Natural killer cell (primary cell): ENCODE measurements around the gene CDH13. TPM values are rescaled to one million over a fixed set of nuclear protein-coding genes. Genes with fewer than 3 reads are reported as not detected.

Experiments used
- ATAC-seq, 3 donors: fragments of 150-1000 bp in 2 of 3; fragments of 200-7000 bp in 1 of 3; cut with Tn5 transposase; 1 replicate in 1 of 3; 2 replicates in 2 of 3; pipeline ENCODE4 v1.10.0; 2021; ENCODE audit warnings: mild to moderate bottlenecking in 2 of 3, moderate library complexity in 2 of 3
- DNase-seq, 2 donors: peaks; one replicate each; pipeline versions ENCODE4 v3.0.0 to v3.0.0-alpha.2; 2013 to 2021; ENCODE audit warnings: mixed read lengths in 1 of 2
- H3K27ac ChIP-seq: one replicate; pipeline ENCODE4 v1.5.1; 2013; ENCODE audit warnings: mild to moderate bottlenecking, low read length
- H3K27me3 ChIP-seq: one replicate; pipeline ENCODE4 v1.6.1; 2013; ENCODE audit warnings: low read length; ENCODE audit not compliant: control insufficient read depth, insufficient read depth
- H3K36me3 ChIP-seq: one replicate; pipeline ENCODE4 v1.6.1; 2013; ENCODE audit warnings: low read length; ENCODE audit not compliant: control insufficient read depth, insufficient read depth
- H3K4me1 ChIP-seq: one replicate; pipeline ENCODE4 v1.6.1; 2013; ENCODE audit warnings: low read length; ENCODE audit not compliant: control insufficient read depth, insufficient read depth
- H3K4me3 ChIP-seq: one replicate; pipeline ENCODE4 v1.5.1; 2013; ENCODE audit warnings: low read length
- H3K9me3 ChIP-seq: one replicate; pipeline ENCODE4 v1.6.1; 2013; ENCODE audit warnings: low read length; ENCODE audit not compliant: control insufficient read depth, insufficient read depth
- H3K27ac Mint-ChIP-seq, 2 donors: one replicate each; pipeline ENCODE4 v1.8.0; 2022; ENCODE audit warnings: mild to moderate bottlenecking in 2 of 2, mixed read lengths in 2 of 2, moderate library complexity in 1 of 2
- H3K27me3 Mint-ChIP-seq, 2 donors: one replicate each; pipeline ENCODE4 v1.8.0; 2022; ENCODE audit warnings: low read depth in 2 of 2, mixed read lengths in 2 of 2
- H3K36me3 Mint-ChIP-seq: one replicate; pipeline ENCODE4 v1.8.0; 2022; ENCODE audit warnings: mixed read lengths
- H3K4me1 Mint-ChIP-seq, 2 donors: one replicate each; pipeline ENCODE4 v1.8.0; 2022; ENCODE audit warnings: mixed read lengths in 2 of 2
- H3K4me3 Mint-ChIP-seq: one replicate; pipeline ENCODE4 v1.8.0; 2022; ENCODE audit warnings: mild to moderate bottlenecking, moderate library complexity, mixed read lengths
- H3K9me3 Mint-ChIP-seq, 2 donors: one replicate each; pipeline ENCODE4 v1.8.0; 2022; ENCODE audit warnings: mixed read lengths in 2 of 2
- WGBS: methylation state at CpG from one replicate; pipeline ENCODE4 v1.1.7; 2013; ENCODE audit warnings: missing lambda C conversion rate; ENCODE audit not compliant: insufficient coverage; 5-methylcytosine and 5-hydroxymethylcytosine counted together
- intact Hi-C: fragments of 100-400 bp; cut with micrococcal nuclease; formaldehyde crosslinking; loops from one replicate; pipeline ENCODE4 v1.14.2; 2022
- total RNA-seq, 4 donors: library from RNA; stranded (reverse); fragments of 120-200 nt in 1 of 4; gene quantifications; one replicate each; pipeline versions ENCODE4 v1.2.3 to v1.2.4, GENCODE V29; 2013 to 2022
- TF ChIP-seq, protein P1 (sequence below): fragments of 200-600 bp; IDR thresholded peaks from one replicate; pipeline ENCODE4 v1.8.0; 2022; ENCODE audit warnings: antibody characterized with exemption

Gene CDH13
- total RNA-seq, 3 donors from 2014 or later (not counting 1 experiment from before 2014, with no cell fraction given), result not detected

DNA sequence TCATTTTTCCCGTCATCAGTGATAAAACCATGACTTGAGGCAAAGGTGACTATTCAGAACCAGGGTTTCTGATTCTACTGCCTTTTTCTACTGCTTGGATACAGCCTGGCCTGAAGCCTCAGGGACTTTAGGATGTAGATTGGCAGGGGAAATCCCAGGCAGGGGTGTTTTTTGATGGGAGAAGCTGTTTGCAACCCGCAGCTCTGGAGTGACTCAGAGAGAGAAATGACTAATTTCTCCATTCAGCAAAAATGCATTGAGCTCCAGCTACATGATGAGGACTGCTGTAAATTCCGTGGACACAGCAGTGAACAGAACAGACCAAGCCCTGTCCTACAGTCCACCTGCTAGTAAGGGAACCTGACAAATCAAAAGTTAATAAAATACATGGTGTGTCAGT lies 560.6 kb downstream of the CDH13 start:
- Mint-ChIP-seq H3K9me3 (no peaks in the 10 kb centered on the region), H3K36me3 (no peaks in the 10 kb centered on the region), H3K4me3 (no peak overlapping the region), H3K27me3 (peaks cover 16 to 24% of the 10 kb centered on the region in 2 donors), H3K27ac (no peak overlapping the region), H3K4me1 (no peaks in the 10 kb centered on the region)
- Histone ChIP-seq H3K9me3 (no peaks in the 10 kb centered on the region), H3K27me3 (peaks cover 3% of the 10 kb centered on the region), H3K36me3 (no peaks in the 10 kb centered on the region), H3K27ac (no peak overlapping the region), H3K4me1 (no peaks in the 10 kb centered on the region), H3K4me3 (no peak overlapping the region)
- intact Hi-C loops, result no loop called here
- TF ChIP-seq, protein P1, sequence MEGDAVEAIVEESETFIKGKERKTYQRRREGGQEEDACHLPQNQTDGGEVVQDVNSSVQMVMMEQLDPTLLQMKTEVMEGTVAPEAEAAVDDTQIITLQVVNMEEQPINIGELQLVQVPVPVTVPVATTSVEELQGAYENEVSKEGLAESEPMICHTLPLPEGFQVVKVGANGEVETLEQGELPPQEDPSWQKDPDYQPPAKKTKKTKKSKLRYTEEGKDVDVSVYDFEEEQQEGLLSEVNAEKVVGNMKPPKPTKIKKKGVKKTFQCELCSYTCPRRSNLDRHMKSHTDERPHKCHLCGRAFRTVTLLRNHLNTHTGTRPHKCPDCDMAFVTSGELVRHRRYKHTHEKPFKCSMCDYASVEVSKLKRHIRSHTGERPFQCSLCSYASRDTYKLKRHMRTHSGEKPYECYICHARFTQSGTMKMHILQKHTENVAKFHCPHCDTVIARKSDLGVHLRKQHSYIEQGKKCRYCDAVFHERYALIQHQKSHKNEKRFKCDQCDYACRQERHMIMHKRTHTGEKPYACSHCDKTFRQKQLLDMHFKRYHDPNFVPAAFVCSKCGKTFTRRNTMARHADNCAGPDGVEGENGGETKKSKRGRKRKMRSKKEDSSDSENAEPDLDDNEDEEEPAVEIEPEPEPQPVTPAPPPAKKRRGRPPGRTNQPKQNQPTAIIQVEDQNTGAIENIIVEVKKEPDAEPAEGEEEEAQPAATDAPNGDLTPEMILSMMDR, result no peak
- ATAC-seq (no peak), DNase-seq (no peak)
- 73% methylated on average over 3 of the region's 3 CpGs for WGBS

DNA sequence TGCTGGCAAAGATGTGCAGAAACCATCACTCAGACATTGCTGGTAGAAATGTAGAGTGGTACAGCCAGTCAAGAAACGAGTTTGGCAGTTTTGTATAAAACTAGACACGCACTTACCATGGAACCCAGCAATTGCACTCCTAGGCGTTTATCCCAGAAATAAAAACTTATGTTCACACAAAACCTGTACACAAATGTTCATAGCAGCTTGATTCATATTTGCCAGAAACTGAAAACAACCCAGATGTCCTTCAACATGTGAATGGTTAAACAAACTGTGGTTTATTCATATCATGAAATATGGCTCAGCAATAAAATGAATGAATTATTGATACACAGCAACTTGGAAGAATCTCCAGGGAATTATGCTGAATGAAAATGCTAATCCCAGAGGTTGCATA lies 570.0 kb downstream of the CDH13 start:
- Mint-ChIP-seq H3K4me1 (no peaks in the 10 kb centered on the region), H3K27me3 (peaks cover 20 to 26% of the 10 kb centered on the region in 2 donors), H3K4me3 (no peak overlapping the region), H3K9me3 (no peaks in the 10 kb centered on the region), H3K36me3 (no peaks in the 10 kb centered on the region), H3K27ac (no peak overlapping the region)
- Histone ChIP-seq H3K27ac (no peak overlapping the region), H3K36me3 (no peaks in the 10 kb centered on the region), H3K27me3 (no peaks in the 10 kb centered on the region), H3K9me3 (no peaks in the 10 kb centered on the region), H3K4me3 (no peak overlapping the region), H3K4me1 (no peaks in the 10 kb centered on the region)
- ATAC-seq (no peak), DNase-seq (no peak)
- intact Hi-C loops, result no loop called here
- 88% methylated on average over 3 of the region's 3 CpGs for WGBS
- TF ChIP-seq, protein P1, result no peak

DNA sequence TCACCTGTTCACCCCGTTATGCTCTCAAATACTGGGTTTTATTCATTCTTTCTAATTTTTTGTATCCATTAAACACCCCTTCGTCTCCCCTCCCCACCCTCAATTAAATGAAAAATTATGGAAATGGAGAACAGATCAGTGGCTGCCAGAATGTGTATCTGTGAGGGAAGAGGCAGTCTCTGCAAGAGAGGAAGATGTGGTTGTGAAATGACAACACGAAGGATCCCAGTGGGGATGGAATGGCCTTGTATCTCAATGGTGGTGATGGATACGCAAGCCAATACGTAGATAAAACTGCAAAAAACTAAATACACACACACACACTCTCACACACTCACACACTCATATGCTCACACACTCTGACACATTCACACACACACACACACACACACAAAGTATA lies 570.7 kb downstream of the CDH13 start:
- H3K27ac ChIP-seq, result no peak overlapping the region
- Mint-ChIP-seq H3K9me3 (no peaks in the 10 kb centered on the region), H3K36me3 (no peaks in the 10 kb centered on the region), H3K4me1 (no peaks in the 10 kb centered on the region), H3K4me3 (no peak overlapping the region), H3K27ac (no peak overlapping the region), H3K27me3 (peaks cover 17 to 19% of the 10 kb centered on the region in 2 donors)
- H3K36me3 ChIP-seq, result no peaks in the 10 kb centered on the region
- intact Hi-C loops, result no loop called here
- H3K4me3 ChIP-seq, result no peak overlapping the region
- DNase-seq, result no peak
- TF ChIP-seq, protein P1, result no peak
- no peaks in the 10 kb centered on the region for H3K4me1 ChIP-seq
- 100% methylated on average over 1 of the region's 5 CpGs for WGBS
- no peaks in the 10 kb centered on the region for H3K27me3 ChIP-seq
- H3K9me3 ChIP-seq, result no peaks in the 10 kb centered on the region
- no peak for ATAC-seq

DNA sequence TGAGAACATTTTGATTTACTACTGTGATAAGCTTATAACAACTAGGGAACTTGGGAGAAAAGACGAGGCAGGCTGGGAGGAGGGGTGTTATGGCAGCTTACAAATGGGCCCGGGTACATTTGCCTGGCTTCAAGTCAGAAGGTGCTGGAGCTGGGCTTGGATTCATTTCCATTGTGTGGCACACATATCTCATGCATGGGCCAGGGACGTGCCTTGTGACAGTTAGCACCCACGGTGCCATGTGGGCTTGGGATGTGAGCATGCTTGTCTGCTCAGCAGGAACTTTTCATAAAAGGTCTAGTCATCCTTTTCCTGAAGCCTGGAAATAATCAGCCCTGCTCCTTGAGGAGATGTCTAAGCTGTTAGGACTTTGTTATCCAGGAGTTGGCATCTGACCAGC lies 572.2 kb downstream of the CDH13 start:
- ATAC-seq, result no peak
- Histone ChIP-seq H3K4me1 (no peaks in the 10 kb centered on the region), H3K27ac (no peak overlapping the region), H3K9me3 (no peaks in the 10 kb centered on the region), H3K36me3 (no peaks in the 10 kb centered on the region), H3K4me3 (no peak overlapping the region), H3K27me3 (no peaks in the 10 kb centered on the region)
- Mint-ChIP-seq H3K27me3 (peaks cover 7 to 13% of the 10 kb centered on the region in 2 donors), H3K4me3 (no peak overlapping the region), H3K4me1 (no peaks in the 10 kb centered on the region), H3K27ac (no peak overlapping the region), H3K9me3 (no peaks in the 10 kb centered on the region), H3K36me3 (no peaks in the 10 kb centered on the region)
- TF ChIP-seq, protein P1, result no peak
- 81% methylated on average over 4 of the region's 4 CpGs for WGBS
- intact Hi-C loops, result no loop called here
- no peak for DNase-seq
